Stimulated activated CD8-positive, alpha-beta memory T cell treated with anti-CD3 and anti-CD28 coated beads, Interleukin-7, amount 100 ng/mL, for 48 hours (primary cell): ENCODE results near the gene GIGYF2.
"Not testable (repeated sequence)": the region's sequence is repeated elsewhere in the genome, so short reads cannot be mapped to it uniquely, and the experiment has no call there.

Experiments
- DNase-seq, 2 donors: peaks; one replicate each; pipeline ENCODE4 v3.0.0-alpha.2; 2020; ENCODE audit warnings: low read depth in 1 of 2; ENCODE audit errors: extremely low read depth in 1 of 2

Gene GIGYF2, protein sequence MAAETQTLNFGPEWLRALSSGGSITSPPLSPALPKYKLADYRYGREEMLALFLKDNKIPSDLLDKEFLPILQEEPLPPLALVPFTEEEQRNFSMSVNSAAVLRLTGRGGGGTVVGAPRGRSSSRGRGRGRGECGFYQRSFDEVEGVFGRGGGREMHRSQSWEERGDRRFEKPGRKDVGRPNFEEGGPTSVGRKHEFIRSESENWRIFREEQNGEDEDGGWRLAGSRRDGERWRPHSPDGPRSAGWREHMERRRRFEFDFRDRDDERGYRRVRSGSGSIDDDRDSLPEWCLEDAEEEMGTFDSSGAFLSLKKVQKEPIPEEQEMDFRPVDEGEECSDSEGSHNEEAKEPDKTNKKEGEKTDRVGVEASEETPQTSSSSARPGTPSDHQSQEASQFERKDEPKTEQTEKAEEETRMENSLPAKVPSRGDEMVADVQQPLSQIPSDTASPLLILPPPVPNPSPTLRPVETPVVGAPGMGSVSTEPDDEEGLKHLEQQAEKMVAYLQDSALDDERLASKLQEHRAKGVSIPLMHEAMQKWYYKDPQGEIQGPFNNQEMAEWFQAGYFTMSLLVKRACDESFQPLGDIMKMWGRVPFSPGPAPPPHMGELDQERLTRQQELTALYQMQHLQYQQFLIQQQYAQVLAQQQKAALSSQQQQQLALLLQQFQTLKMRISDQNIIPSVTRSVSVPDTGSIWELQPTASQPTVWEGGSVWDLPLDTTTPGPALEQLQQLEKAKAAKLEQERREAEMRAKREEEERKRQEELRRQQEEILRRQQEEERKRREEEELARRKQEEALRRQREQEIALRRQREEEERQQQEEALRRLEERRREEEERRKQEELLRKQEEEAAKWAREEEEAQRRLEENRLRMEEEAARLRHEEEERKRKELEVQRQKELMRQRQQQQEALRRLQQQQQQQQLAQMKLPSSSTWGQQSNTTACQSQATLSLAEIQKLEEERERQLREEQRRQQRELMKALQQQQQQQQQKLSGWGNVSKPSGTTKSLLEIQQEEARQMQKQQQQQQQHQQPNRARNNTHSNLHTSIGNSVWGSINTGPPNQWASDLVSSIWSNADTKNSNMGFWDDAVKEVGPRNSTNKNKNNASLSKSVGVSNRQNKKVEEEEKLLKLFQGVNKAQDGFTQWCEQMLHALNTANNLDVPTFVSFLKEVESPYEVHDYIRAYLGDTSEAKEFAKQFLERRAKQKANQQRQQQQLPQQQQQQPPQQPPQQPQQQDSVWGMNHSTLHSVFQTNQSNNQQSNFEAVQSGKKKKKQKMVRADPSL (N-terminal part only)

DNA sequence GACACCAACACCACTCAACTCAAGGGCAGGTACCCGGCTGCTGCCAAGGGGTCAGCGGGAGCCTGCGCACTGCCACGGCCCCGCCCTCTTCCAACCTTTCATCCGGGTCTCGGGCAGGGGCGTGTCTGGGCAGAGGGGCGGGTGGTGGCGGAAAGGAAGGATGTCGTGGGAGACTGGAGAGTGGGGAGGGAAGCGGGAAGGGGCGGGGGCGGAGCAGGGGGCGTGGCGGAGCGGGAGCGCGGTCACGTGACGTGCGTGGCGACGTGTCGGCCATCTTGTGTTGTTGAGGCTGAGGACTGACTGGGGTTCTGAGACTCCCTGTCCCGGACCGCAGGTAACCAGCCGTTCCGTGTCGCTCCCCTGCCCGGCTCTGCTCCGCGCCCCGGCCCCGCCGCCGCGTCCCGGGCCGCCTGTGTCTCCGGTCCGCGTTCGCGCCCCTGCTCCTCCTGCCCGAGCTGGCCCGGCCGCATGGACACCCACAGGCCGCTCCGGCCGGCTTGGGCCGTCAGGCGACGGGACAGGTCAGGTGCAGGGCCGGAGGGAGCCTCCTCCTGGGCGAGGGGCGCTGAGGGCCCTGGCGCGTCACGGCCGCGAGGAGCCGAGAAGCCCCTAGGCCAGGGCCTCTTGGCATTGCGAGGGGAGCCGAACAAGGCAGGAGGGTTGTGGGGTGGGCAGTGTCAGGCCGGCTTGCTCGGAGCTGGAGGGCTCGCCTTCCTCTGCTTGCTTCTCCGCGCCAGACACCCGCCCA, at the start of gene GIGYF2:
Gene GIGYF2, plus strand, starts transcription at position 273 of the 748 bp plus-strand sequence. CDS start 37,867 bp downstream, outside the sequence.
- DNase-seq, result peak; percentile 92

DNA sequence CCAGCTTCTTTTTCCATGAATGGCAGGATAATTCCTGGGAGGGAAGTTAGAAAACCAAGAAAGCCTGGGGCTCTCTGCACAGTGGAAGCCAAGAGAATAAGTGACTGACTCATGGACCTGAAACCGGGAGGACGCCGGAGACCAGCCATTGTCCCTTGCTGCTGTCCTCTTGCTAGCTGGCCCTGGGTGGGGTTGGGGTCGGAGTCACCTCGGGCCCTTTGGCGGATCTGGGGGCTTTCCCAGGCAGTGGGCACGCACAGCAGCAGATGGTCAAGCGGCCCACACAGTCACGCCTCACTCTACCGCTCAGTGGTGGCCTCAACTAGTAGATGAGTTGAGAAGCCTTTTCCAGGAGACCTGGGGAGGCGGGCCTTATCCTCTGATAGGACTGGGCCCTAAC, 48.1 kb upstream of the GIGYF2 start:
- DNase-seq, result no peak

DNA sequence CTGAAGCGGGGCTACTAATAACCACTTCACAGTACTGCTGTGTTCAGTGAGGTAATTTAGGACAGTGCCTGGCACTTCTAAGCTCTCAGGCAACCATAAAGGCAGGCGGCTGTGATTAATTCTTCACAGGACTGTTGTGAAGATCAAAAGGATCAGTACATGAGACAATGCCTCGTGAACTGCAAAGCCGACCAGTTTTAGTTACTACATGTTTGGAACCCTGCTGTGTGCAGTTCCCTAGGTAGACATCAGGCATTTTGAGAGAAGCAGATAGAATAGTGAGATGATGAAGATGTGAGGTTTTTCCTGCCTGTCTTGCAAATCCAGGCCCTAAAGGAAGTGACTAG, 44.7 kb upstream of the GIGYF2 start:
- DNase-seq, result no peak

DNA sequence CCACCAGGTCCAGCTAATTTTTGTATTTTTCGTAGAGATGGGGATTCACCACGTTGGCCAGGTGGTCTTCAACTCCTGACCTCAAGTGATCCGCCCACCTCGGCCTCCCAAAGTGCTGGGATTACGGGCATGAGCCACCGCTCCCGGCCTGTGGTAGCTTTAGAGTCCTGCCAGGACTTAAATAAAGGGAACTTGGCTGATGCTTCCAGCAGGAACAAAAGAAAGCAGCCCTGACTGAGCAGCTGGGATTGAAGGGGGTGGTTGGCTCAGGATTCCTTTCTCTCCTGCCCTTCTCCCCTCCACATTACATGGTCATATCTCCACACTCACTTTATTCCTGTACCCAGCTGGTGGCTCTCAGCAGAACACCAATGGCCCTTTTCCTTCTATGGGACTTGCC, 43.7 kb upstream of the GIGYF2 start:
- DNase-seq, result no peak

DNA sequence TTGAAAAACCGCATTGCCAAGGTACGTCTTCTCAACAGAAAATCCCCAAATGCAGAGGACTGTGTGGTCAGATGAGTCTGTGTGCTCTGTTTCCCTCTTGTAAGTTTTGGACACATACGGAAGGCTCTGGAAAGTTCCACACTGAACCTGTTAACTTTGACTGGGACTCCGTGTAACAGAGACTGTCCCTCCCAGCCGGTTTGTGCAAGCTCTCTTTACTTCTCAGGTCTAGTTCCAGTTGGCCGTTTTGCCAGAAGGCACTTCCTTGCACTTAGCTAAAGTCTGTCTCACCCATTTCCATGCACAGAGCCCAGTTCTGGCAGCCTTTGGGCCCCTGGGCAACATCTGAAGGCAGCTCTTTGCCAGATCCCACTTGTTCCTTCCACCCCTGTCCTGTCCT, 41.7 kb upstream of the GIGYF2 start:
- DNase-seq, result no peak

DNA sequence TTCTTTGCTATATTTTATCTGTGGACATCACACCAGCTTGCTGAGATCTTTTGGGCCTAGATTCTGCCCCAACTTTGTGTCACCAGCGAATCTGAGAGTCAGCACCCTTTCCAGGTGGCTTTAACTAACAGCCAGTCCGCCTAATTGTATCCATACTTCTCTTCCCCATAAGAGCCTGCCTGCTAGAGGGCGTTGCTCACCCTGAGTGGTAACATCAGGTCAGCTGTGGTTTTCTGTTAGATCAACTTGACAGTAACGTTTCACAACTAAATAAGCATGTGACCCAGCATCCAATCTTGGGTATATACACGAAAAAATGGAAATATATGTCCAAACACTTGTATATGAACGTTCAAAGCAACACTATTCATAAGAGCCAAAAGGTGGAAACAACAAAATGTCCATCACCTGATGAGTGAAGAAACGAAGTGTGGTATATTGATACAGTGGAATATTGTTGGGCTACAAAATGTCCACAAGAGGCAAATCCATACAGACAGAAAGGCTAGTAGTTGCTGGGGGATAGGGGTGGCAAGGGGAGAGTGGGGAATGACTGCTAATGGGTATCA, 38.8 kb upstream of the GIGYF2 start:
- no peak for DNase-seq

DNA sequence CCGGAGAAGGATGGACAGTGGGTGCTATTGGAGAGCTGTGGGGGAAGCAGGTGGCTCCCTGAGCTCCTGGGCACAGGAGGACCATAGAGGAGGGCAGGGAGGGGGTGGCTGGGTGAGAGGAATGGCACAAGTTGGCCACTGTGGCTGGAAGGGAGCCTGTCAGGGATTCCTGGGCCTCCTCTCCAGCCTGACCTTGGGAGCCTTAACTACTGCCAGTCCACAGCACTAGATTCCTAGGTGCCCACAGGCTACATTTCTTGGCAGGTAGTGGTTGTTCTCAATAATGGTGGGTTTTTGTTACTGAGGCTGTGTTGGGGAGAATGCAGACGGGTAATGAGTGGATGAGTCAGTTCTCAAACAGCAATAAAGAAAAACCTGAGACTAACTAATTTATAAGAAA, 37.8 kb upstream of the GIGYF2 start:
- no peak for DNase-seq

DNA sequence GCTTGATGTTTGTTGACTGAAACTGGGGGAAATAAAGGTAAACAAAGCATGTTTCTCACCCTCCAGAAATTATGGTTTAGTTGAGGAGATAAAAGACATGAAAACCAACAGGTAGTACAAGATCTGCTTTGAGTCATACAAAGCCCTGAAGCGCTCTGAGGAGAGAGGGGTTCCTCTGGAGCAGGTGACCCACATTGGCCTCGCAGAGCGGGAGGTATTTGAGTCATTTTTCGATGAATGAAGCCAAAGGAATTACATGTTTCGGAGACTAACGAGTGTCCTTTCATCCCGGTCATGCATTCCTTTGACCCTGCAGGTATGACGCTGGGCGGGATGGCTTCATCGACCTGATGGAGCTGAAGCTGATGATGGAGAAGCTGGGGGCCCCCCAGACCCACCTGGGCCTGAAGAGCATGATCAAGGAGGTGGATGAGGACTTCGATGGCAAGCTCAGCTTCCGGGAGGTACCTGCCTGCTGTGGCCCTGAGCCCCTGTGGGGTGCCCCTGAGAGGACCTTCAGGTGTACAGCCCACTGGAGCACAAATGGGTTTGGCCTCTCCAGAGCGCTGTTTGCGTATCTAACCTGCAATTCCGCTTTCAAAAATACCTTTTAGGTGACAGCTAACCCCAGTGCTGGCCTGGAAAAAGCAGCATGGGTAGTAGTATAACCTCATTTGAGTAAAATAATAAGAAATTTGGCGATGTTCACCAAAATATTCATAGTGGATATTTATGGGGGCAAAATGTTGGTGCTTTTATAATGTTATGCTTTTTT, 34.5 kb upstream of the GIGYF2 start:
- DNase-seq, result no peak

DNA sequence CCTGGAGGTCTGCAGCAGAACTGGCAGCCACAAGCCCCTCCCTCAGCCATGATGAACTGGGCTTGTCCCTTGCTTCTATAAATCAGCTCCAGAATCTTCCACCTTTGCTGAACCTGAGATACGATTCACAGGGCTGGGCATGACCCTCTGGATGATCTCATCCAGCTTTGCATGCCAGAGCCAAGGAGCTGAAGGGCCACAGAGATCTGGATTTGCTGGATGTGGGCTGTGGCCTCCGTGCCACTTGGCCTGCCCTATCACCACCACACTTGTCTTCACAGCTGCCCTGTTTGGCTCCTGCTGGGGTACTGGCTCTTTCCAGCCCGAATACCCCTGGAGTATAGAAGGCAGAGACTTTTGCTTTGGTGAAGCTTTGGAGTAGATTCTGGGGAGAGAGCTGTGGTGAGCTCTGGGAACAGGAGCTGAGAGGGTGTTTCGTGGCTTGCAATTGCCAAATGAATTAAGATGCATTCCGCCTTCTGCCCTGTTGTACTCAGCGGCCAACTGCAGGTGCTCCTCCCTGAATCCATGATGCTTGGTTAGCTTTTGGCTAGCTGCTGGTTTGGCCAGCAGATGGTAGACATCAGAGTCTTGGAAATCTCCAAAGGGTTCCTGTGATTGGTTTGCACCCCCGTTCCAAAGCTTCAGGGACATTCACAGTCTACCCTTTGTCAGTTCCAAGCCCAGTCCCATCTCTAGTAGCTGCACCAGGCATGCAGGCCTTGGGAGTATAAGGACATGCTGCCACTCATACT, 30.9 kb upstream of the GIGYF2 start:
- no peak for DNase-seq

DNA sequence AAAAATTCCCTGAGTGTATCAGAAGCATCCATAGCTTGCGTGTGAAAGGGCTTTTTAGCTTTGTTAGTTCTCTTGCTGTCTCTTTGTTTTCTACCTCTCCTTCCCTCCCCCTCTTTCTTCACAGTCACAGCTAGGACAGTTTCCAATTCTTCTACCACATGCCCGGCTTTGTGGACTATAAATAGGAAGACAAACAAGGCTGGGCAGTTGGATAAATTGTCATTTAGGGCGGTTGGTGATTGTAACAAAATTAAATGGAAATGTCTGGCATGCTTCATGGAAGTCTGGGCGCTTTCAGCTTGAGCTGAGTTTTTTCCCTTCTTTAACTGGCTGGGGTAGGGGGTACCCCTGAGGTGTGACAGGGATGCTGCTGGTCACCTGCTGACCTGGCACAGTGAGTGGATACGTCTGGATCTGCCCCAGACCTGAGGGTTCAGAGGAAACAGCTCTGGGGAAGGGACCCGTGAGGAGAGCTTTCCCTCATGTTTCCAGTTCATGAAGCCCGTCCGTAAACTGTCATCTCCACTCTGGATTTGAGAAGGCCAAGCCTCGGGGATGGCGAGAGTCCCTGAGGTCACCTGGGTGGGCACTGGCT, 29.0 kb upstream of the GIGYF2 start:
- no peak for DNase-seq

DNA sequence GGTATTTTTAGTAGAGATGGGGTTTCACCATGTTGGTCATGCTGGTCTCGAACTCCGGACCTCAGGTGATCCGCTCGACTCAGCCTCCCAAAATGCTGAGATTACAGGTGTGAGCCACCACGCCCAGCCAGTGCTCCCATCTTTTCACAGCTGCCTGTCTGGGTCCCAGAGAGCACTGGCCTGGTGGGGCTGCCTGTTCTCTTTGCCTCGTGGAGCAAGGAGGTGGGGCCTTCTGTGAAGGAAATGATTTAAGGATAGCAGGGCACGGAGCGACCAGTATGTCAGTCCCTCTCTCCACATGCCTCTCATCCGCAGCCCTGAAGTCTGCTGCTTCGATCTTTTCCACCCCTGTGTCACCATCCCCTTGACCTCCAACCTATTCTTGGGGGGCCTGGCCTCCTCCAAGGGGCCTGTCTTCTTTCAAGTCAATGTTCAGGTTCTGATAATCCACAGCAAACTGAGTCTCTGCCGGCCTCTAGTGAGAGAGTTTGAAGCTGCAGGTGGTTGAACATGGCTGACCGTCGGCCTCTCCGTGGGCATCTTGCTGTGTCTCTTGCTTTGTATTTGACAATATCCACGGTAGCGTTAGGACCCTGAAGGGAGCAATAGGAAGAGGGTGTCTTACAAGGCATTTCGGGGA, 28.2 kb upstream of the GIGYF2 start:
- no peak for DNase-seq

DNA sequence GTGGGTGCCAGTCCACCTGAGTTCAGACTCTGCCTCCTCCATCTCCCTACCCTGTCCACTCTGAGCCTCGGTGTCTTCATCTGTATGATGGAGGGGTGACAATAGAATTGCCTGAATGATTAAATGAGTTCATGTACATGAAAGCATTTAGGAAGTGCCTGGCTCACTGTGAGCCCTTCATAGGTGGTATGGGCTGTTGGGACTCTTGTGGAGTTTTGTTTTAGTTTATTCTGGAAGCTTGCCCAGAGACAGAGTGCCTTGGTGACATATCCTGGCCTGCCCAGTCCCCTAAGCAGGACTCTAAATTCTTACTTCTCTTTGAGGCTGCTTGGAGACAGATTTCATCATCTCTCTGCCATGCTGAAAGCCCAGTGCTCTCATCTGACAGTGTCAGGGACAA, 24.5 kb upstream of the GIGYF2 start:
- DNase-seq, result no peak

DNA sequence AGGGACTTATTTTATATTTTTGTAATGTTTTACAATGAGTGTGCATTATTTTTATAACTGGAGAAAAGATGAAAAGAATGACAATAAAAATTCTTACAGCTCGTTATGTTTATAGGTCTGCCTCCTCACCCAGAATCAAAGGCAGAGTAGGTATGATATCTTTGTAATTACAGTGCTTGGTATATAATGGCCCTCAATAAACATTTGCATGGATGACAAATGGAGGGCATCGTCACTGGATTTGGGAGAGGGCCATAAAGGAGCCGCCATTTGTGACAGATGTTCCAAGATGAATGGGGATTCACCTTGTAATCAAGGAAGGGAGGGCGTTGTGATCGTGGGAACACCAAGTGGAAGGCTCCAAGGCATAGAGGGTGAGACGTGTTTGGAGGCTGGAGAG, 22.6 kb upstream of the GIGYF2 start:
- DNase-seq, result no peak

DNA sequence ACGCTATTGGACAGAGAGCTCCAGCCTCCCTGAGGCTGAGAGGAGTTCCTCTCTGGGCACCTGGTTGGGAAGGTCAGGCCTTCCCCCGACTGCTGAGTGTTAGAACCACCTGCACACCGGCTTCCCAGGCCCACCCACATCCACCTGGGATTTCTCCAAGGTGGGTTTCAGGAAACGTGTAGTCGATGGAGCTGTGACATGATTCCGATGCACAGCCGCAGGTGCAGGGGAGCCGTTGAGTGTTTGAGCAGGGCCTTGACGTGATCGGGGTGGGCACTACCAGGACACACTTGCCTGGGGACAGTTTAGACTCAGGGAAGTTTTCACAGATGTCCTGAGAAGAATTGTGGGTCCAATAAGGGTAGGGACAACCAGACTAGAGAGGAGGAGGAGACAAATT, 21.8 kb upstream of the GIGYF2 start:
- no peak for DNase-seq

DNA sequence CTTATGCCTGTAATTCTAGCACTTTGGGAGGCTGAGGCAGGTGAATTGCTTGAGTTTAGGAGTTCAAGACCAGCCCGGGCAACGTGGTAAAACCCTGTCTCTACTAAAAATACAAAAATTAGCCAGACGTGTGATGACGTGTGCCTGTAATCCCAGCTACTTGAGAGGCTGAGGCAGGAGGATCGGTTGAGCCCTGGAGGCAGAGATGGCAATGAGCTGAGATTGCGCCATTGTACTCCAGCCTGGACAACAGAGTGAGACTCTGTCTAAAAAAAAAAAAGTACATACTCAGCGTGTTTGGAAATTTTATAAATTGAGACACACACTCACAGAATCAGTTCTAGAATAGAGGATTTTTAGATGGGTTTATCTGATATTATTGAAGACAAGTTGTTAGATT, 17.1 kb upstream of the GIGYF2 start:
- DNase-seq, result no peak

DNA sequence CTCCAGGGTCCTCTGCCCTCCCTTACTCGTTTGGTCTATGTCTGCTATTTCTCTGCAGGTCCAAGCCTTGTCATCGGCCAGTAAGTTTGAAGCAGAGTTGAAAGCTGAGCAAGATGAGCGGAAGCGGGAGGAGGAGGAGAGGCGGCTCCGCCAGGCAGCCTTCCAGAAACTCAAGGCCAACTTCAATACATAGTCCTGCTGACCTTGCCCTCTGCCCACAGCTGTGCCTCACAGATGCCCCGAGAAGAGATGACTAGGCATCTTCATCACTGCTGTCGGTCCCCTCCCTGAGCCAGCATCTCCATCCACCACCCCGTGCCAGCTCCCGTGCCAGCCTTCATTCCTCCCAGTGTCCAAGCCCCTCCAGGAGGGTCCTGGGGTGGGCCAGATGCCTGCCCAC, 15.6 kb upstream of the GIGYF2 start:
- no peak for DNase-seq

DNA sequence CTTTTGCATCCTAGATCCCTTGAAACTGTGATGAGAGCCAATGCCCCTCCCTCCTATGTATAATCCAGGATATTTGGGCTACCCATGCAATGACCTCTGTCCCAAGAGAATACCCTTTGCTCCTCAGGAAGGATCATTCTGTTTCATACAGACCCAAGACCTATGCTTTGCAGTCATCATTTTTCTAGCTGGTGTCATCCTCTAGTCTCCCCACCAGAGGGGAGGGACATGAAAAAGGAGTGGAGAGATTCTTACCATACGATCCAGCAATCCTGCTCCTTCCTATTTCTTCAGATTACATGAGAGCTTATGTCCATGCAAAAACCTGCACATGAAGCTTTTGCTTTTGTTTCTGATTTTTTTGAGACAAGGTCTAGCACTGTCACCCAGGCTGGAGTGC, 13.8 kb upstream of the GIGYF2 start:
- DNase-seq, result no peak

DNA sequence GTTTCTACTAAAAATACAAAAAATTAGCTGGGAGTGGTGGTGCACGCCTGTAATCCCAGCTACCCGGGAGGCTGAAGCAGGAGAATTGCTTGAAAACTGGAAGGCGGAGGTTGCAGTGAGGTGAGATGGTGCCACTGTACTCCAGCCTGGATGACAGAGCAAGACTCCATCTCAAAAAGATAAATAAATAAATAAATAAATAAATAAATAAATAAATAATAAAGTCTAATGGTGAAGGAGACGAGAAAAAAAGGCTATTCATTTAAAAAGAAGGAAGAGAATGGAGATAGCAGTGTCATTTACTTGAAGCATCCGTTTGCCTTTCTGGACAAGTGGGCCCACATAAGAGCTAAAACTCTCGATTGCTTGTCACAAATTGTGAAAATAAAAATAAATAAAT, 11.7 kb upstream of the GIGYF2 start:
- DNase-seq, result not testable (repeated sequence)
